GM10266 (cell line): ENCODE results near the gene ESPN.

Experiments used
- DNase-seq: peaks from one replicate; pipeline ENCODE4 v3.0.0; 2012; ENCODE audit errors: extremely low spot score
- TF ChIP-seq, protein P1 (sequence below): IDR thresholded peaks from 2 replicates; pipeline ENCODE4 v1.5.1; 2012; ENCODE audit warnings: mild to moderate bottlenecking, low read depth; ENCODE audit not compliant: control insufficient read depth, insufficient read depth; ENCODE audit errors: missing control alignments

The ESPN gene

GRCh38 chr1:6497867-6498575, 73.4 kb downstream of the ESPN start:
- DNase-seq: no peak
- TF ChIP-seq, protein P1, sequence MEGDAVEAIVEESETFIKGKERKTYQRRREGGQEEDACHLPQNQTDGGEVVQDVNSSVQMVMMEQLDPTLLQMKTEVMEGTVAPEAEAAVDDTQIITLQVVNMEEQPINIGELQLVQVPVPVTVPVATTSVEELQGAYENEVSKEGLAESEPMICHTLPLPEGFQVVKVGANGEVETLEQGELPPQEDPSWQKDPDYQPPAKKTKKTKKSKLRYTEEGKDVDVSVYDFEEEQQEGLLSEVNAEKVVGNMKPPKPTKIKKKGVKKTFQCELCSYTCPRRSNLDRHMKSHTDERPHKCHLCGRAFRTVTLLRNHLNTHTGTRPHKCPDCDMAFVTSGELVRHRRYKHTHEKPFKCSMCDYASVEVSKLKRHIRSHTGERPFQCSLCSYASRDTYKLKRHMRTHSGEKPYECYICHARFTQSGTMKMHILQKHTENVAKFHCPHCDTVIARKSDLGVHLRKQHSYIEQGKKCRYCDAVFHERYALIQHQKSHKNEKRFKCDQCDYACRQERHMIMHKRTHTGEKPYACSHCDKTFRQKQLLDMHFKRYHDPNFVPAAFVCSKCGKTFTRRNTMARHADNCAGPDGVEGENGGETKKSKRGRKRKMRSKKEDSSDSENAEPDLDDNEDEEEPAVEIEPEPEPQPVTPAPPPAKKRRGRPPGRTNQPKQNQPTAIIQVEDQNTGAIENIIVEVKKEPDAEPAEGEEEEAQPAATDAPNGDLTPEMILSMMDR: no peak

DNA sequence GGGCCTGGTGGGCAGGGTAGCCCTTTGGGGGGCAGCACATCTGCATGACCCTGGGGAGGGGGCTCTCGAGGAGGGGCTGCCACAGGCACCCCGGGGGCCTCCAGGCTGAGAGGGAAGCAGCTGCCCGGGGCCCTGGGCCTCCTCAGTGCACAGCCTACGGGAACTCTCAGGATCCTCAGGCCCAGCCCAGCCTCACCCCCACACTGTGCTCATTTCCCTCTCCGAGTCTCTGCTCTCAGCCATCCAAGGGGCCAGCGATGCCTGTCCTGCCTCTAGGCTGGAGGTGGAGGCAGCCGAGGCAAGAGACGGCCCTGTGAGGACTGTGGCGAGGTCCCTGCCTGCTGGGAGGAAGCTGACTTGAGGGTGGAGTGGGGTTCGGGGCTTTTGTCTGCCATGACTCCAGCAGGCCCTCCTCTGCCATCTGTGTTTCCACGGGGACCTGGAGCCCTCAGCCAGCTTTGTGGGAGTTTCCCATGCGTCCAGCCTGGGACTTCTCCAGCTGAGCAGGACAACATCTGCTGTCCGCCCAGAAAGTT, 74.1 kb downstream of the ESPN start:
- no peak for DNase-seq
- TF ChIP-seq, protein P1: no peak

DNA sequence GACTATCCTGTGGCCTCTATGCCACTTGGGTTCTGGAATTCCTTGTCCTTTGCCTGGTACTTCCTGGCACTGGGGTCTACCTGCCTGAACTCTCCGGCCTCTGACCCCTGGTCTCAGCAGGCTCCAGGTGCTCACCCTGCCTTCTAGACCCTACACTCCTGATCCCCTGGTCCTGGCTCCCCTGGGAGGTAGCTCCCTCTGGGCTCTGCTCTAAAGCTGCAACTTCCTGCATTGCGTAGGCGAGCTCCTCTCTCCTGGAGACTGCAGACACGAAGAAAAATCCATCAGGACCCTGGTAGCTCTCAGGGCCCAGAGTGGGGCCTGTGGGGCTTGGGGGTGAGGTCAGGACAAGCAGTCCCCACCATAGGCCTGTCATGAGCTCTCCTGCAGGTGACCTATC, 74.7 kb downstream of the ESPN start:
- DNase-seq: no peak
- TF ChIP-seq, protein P1: no peak

DNA sequence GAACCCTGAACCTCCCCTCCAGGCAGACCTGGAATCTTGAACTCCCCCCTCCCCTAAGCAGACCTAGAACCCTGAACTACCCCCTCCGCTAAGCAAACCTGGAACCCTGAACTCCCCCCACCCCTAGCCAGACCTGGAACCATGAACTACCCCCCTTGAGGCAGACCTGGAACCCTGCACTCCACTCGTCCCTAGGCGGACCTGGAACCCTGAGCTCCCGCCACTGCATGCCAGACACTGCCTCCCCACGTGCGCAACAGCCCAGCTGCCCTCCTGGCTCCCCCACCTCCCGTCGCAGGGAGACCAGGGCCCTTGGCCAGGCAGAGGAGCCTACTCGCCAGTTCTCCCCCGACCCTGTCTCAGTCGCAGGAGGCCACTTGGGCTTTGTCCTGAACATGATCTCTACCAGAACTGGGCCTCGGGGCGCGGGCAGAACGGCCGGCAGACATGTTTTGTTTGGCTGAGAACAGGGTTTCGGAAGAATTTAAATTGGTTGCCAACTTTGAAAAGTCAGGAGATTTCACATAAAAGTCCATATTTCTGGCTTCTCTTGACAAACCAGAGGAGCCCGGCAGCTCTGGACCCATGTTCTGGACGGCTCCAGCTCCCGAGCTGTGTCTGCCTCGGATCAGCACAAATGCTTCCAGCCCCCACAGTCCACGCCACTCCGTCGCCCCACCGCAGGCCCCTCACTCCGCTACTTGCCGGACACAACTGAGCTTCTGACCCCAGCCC, 76.1 kb downstream of the ESPN start:
- no peak for DNase-seq
- TF ChIP-seq, protein P1: no peak

DNA sequence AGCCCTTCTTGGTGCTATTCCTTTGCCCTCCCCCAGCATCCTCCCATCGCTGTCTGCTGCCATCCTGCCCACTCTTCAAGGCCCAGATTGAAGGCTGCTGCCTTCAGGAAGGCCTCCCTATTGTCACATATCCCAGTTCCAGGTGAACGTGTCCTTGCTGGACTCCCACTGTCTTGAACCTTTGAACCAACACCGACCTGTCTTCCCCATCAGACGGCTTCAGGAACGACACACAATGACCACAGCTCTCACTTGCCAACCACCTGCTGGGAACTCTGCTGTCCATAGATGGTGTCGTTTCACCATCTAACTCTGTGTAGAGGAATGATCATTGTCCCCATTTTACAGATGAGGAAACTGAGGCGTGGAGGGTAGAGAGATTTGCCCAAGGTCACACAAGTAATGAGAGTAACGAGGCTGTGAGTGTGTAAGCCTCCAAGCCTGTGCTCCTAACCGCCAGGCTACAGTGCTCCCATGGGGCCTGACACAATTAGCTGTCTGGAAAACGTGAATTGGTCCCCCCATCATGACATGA, 76.8 kb downstream of the ESPN start:
- no peak for DNase-seq
- TF ChIP-seq, protein P1: no peak

GRCh38 chr1:6502000-6502891, 77.7 kb downstream of the ESPN start:
- TF ChIP-seq, protein P1: no peak

More at GRCh38 chr1:6502000-6502891, 77.7 kb downstream of the ESPN start:
- DNase-seq: no peak
